ENCODE results near the gene CEMIP.

GRCh38 chr15:80923668-80924067 lies 144.5 kb downstream of the CEMIP start:
- TF ChIP-seq CTCF (IDR thresholded peaks at IDR 0.05; ENCODE audit: insufficient read depth, low read depth, low read length) (no peak), EZH2 (IDR thresholded peaks at IDR 0.05; ENCODE audit: insufficient read depth, low read length) (no peak)
